Heart right ventricle (tissue), 16 donors: ENCODE data around the gene RAB12. TPM values are rescaled to one million over a fixed set of nuclear protein-coding genes. Genes with fewer than 3 reads are reported as not detected.

Experiments used
- ATAC-seq, 8 donors: fragments of 200-7000 bp; cut with Tn5 transposase; one replicate each; pipeline ENCODE4 v1.9.1; 2020; ENCODE audit warnings: mild to moderate bottlenecking in 8 of 8, moderate library complexity in 8 of 8, moderate number of reproducible peaks in 1 of 8
- DNase-seq, 2 donors: peaks; one replicate each; pipeline ENCODE4 v3.0.0-alpha.2; 2020
- H3K27ac ChIP-seq, 10 donors: fragments of 200-600 bp; sonication (generic) in 2 of 10; one replicate each; pipeline versions ENCODE4 v1.5.0 to v1.8.0; 2020 to 2022; ENCODE audit warnings: mild to moderate bottlenecking in 3 of 10
- H3K27me3 ChIP-seq, 7 donors: fragments of 200-600 bp; one replicate each; pipeline ENCODE4 v1.8.0; 2021 to 2022; ENCODE audit warnings: mild to moderate bottlenecking in 2 of 7
- H3K36me3 ChIP-seq, 9 donors: fragments of 200-600 bp; sonication (generic) in 1 of 9; one replicate each; pipeline versions ENCODE4 v1.5.0 to v1.8.0; 2020 to 2022; ENCODE audit warnings: mild to moderate bottlenecking in 2 of 9
- H3K4me1 ChIP-seq, 9 donors: fragments of 200-600 bp; sonication (generic) in 1 of 9; one replicate each; pipeline versions ENCODE4 v1.5.0 to v1.8.0; 2020 to 2022; ENCODE audit warnings: mild to moderate bottlenecking in 4 of 9
- H3K4me3 ChIP-seq, 10 donors: fragments of 200-600 bp; sonication (generic) in 2 of 10; one replicate each; pipeline versions ENCODE4 v1.5.0 to v1.8.0; 2020 to 2022; ENCODE audit warnings: mild to moderate bottlenecking in 7 of 10, moderate library complexity in 2 of 10
- H3K9me3 ChIP-seq, 11 donors: fragments of 200-600 bp in 10 of 11; sonication (generic) in 2 of 11; one replicate each; pipeline versions ENCODE4 v1.5.0 to v1.8.0; 2013 to 2022; ENCODE audit warnings: mild to moderate bottlenecking in 2 of 11, control low read depth in 1 of 11, moderate library complexity in 1 of 11
- WGBS, 2 donors: extraction: QIAGEN DNeasy Blood & Tissue Kit; methylation state at CpG; one replicate each; pipeline ENCODE4 v1.1.7; 2013; ENCODE audit warnings: inconsistent platforms in 1 of 2; 5-methylcytosine and 5-hydroxymethylcytosine counted together
- intact Hi-C, 10 donors: fragments of 100-400 bp; cut with DNase I; formaldehyde crosslinking; loops; one replicate each; pipeline versions ENCODE4 v1.11.1 to v1.14.2; 2022
- polyA plus RNA-seq, 2 donors: library from polyadenylated mRNA; stranded (reverse); fragments of 200-250 nt; gene quantifications; one replicate each; pipeline ENCODE4 v1.2.3, GENCODE V29; 2013
- total RNA-seq, 10 donors: library from RNA; stranded (reverse); fragmentation: NEBNext Ultra II Directional in 3 of 10; extraction: Animal tissue kit (Norgen Biotek cat#: 25700) in 3 of 10; gene quantifications; one replicate each; pipeline versions ENCODE4 v1.2.1 to v1.2.4, GENCODE V29; 2021 to 2023
- TF ChIP-seq, protein P1 (sequence below), 9 donors: fragments of 200-600 bp; sonication (generic) in 2 of 9; IDR thresholded peaks; one replicate each; pipeline versions ENCODE4 v1.5.0 to v1.8.0; 2021 to 2022; ENCODE audit warnings: antibody characterized with exemption in 9 of 9, mild to moderate bottlenecking in 5 of 9, moderate library complexity in 1 of 9
- donor health status: Arrhythmogenic right ventricular cardiomyopathy.
- donor health status: ischemic (EF 13 %, LVEDD 7.1; RV severe dilation, severe dysfunction).
- donor health status: healthy with polysubstance abuse.
- donor health status: DM: no; HTN: yes; CAD: no.
- donor health status: DM: no; HTN: no; CAD: no.
- donor health status: ischemic (EF 25% LVEDD 6.9; RV normal size, moderate dysfunction).
- donor health status: ischemic (EF 25% LVEDD 5.7; RV mildly dilated, moderate dysfunction).
- donor health status: healthy.
- donor health status: DM: yes; HTN: yes; CAD: no.
- donor health status: Ischemic cardiomyopathy.
- donor health status: ischemic (EF 35%, LVEDD 5.7; RV mildly dilated, moderate dysfunction).
- donor health status: nonischemic (EF 11% LVEDD 7.7; RV severe dilation, severe dysfunction).
- donor health status: DM: yes; HTN: yes; CAD: no.
- donor health status: PGD.
- donor health status: ischemic (EF 29% LVEDD 5.4; RV normal size, mild dysfunction).
- donor health status: nonischemic (EF 23%, LVEDD 6.1; RV moderate dilation, normal function).

The RAB12 gene
- total and polyA plus RNA-seq, 12 donors = 40.8 to 121 (median 104) TPM

DNA sequence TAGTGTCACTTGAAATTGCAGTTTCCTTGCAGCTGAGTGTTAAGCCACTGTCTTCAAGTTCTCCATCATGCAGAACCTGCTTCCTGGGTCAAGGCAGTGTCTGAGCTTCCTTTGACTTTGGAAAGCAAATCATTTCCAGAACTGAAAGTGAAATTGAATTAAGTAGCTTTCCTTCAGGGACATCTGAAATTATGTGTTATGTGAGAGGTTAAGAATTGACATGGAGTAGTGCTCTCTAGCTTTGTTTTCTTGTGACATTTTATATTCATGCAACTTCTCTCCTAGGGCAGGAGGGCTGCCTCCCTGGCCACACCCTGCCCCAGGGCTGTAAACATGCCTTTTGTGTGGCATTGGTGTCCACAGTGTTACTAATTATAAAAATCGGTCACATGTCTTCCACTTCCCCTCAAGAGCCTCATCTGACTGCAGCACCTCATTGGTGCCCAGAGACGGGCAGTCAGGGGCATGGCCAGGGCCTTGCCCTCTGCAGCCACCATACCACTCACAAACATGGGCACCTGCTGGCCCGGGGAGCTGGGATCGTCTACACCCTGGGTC lies 14.4 kb downstream of the RAB12 start:
- Histone ChIP-seq H3K4me1 (peaks cover 5 to 96% (median 48%) of the 10 kb centered on the region in 9 donors), H3K9me3 (no peaks in the 10 kb centered on the region), H3K4me3 (peak overlapping the region in 7 of 10 donors; percentile 17 to 44 (median 34)), H3K27me3 (no peaks in the 10 kb centered on the region), H3K36me3 (peaks cover 0 to 40% (median 0%) of the 10 kb centered on the region in 9 donors), H3K27ac (peak overlapping the region; percentile 47 to 86 (median 76))
- ATAC-seq (peak; percentile 86 to 95 (median 93)), DNase-seq (peak; percentile 54 to 64)
- intact Hi-C loops = no loop called here
- WGBS, 2 donors = 16 to 31% methylated on average over 4 of the region's 4 CpGs
- TF ChIP-seq, protein P1, sequence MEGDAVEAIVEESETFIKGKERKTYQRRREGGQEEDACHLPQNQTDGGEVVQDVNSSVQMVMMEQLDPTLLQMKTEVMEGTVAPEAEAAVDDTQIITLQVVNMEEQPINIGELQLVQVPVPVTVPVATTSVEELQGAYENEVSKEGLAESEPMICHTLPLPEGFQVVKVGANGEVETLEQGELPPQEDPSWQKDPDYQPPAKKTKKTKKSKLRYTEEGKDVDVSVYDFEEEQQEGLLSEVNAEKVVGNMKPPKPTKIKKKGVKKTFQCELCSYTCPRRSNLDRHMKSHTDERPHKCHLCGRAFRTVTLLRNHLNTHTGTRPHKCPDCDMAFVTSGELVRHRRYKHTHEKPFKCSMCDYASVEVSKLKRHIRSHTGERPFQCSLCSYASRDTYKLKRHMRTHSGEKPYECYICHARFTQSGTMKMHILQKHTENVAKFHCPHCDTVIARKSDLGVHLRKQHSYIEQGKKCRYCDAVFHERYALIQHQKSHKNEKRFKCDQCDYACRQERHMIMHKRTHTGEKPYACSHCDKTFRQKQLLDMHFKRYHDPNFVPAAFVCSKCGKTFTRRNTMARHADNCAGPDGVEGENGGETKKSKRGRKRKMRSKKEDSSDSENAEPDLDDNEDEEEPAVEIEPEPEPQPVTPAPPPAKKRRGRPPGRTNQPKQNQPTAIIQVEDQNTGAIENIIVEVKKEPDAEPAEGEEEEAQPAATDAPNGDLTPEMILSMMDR (IDR thresholded peaks at IDR 0.05) = no peak

DNA sequence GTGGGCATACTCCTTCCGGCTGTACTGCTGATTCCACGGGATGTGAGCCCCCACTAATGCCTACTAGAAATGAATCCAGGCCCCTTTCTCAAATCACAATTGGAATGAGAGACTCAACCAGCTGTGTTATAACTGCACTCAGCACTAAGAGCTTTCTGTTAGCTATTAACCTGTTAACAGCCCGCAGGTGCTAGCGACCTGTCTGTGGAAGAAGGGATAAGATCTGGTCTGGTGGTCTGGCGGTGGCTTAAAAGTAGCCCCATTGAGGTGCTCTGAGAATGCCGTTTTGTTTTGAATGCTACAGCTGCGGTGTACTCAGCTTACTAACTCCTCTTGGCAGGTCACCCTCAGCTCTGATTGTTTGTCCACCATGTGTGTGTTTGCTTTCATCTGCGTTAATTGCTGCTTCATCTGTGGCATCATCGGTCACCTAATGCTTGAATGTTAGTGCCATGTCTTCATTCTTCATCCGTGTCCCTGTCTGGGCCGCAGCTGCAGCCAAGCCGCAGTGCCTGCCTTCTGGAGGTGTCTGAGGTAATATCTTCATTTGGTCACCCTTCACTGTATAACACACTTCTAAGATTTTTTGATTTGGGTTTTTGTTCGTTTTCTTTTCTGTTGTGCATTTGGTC lies 16.3 kb downstream of the RAB12 start:
- DNase-seq = no peak
- peaks cover 5 to 96% (median 44%) of the 10 kb centered on the region in 9 donors for H3K4me1 ChIP-seq
- H3K27me3 ChIP-seq = no peaks in the 10 kb centered on the region
- peak in 1 of 8 donors; percentile 4 for ATAC-seq
- H3K4me3 ChIP-seq = no peak overlapping the region
- no peaks in the 10 kb centered on the region for H3K9me3 ChIP-seq
- H3K27ac ChIP-seq = peak overlapping the region in 6 of 10 donors; percentile 35 to 83 (median 42)
- intact Hi-C loops = no loop called here
- H3K36me3 ChIP-seq = peaks cover 0 to 55% (median 0%) of the 10 kb centered on the region in 9 donors
- 67 to 74% methylated on average over 13 of the region's 13 CpGs for WGBS, 2 donors
- TF ChIP-seq, protein P1 (IDR thresholded peaks at IDR 0.05) = no peak

DNA sequence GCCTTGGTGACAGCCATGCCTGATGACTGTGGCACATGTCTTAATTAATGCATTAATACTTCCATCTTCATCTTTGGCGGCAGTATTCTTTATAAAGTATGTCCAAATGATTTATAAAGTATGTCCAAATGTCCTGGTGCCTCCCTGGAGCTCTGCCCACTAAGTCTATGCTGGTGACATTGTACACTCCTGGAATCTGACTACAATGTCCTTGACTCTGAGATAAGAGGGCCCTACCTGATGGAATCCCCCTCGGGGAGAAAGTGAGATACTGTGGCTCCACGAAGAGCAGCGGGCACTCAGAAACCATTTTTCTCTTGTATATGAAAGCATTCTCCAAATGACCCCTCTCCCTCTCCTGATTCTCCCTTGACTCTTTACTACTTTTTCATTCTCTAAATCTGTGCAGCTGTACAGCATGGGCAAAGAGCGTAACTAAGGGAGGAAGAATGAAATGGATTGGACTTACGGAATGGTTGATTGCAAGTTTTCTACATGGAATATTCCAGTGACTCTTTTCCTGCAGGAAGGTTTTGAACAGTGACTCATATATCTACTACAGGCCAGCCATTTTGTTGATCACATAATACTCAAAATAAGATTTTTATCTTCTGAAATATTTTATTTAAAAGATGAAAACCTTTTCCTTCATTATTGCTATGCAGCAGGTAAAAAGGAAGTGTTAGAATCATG lies 17.3 kb downstream of the RAB12 start:
- Histone ChIP-seq H3K27ac (peak overlapping the region in 7 of 10 donors; percentile 5 to 83 (median 41)), H3K36me3 (peaks cover 0 to 65% (median 0%) of the 10 kb centered on the region in 9 donors), H3K27me3 (no peaks in the 10 kb centered on the region), H3K4me3 (no peak overlapping the region), H3K9me3 (no peaks in the 10 kb centered on the region), H3K4me1 (peaks cover 5 to 86% (median 38%) of the 10 kb centered on the region in 9 donors)
- 60 to 63% methylated on average over 6 of the region's 6 CpGs for WGBS, 2 donors
- ATAC-seq (peak in 4 of 8 donors; percentile 30 to 52 (median 34)), DNase-seq (no peak)
- TF ChIP-seq, protein P1 (IDR thresholded peaks at IDR 0.05) = no peak
- intact Hi-C loops = no loop called here

DNA sequence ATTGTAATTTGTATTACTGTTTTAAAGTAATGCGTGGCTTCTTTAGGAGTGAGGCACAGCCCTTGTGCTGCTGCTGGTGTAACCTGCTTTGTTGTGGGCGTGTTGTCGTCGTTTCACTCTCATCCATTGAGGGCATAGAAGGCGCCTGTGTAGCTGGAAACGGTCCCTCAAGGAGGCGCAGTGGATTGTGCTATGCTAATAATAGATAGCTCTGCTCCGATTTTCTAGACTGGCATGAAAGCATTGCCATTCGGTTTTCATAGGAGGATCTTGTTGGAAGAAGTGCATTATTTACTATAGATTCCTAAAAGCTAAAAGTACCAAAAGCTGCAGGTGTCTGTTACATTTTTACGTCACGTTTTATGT lies 17.9 kb downstream of the RAB12 start:
- H3K4me1 ChIP-seq = peaks cover 5 to 86% (median 36%) of the 10 kb centered on the region in 9 donors
- TF ChIP-seq, protein P1 (IDR thresholded peaks at IDR 0.05) = peak in 3 of 9 donors; percentile 14 to 21 (median 15)
- H3K36me3 ChIP-seq = peaks cover 0 to 71% (median 0%) of the 10 kb centered on the region in 9 donors
- peak overlapping the region in 8 of 10 donors; percentile 5 to 83 (median 40) for H3K27ac ChIP-seq
- WGBS, 2 donors = 57 to 74% methylated on average over 11 of the region's 11 CpGs
- no peaks in the 10 kb centered on the region for H3K9me3 ChIP-seq
- no peaks in the 10 kb centered on the region for H3K27me3 ChIP-seq
- DNase-seq (peak in 1 of 2 donors; percentile 23), ATAC-seq (peak in 7 of 8 donors; percentile 25 to 72 (median 62))
- intact Hi-C loops = no loop called here
- H3K4me3 ChIP-seq = no peak overlapping the region
